NT2/D1 (cell line): ENCODE results near the gene SLC22A5.

Experiments
- YY1 ChIP-seq: IDR thresholded peaks from 2 replicates; pipeline ENCODE4 v1.6.1; 2011; ENCODE audit not compliant: insufficient read length, insufficient read depth
- ZNF274 ChIP-seq: IDR thresholded peaks from 2 replicates; pipeline ENCODE4 v1.6.1; 2011; ENCODE audit warnings: mild to moderate bottlenecking, low read depth, low read length

DNA sequence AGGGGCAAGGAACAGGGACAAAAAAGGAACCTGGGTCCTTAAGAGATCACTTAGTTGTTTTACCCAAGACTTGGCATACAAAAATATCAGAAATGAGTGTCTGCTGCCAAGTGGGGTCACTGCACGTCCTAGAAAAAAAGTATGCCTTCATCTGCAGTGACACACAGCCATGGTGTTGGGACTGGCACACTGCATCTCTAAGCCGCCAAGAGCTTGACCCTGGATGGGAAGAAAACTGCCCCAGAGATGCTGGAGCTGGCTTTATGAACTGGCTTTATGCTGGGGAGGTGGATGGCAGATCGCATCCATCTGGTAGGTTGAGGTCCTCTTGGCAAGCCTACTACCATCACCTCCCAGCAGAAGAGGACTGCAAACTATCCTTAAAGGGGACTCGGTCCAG lies 69.4 kb downstream of the SLC22A5 start:
- no peak for TF ChIP-seq YY1
- no peak for TF ChIP-seq ZNF274
